ENCODE data around the gene RFX7.

The RFX7 gene

GRCh38 chr15:56076640-56077039, 167.0 kb downstream of the RFX7 start:
- DNase-seq (ENCODE audit: low read depth, low spot score), result no peak
- no peak overlapping the region for H3K4me3 ChIP-seq (ENCODE audit: low read length)

GRCh38 chr15:56074481-56075265, 169.0 kb downstream of the RFX7 start:
- DNase-seq (ENCODE audit: low read depth, low spot score), result no peak

GRCh38 chr15:56064152-56064551, 179.5 kb downstream of the RFX7 start:
- H3K4me3 ChIP-seq (ENCODE audit: low read length), result no peak overlapping the region
- DNase-seq (ENCODE audit: low read depth, low spot score), result no peak

More at GRCh38 chr15:56074481-56075265, 169.0 kb downstream of the RFX7 start:
- no peak overlapping the region for H3K4me3 ChIP-seq (ENCODE audit: low read length)

- no peak for DNase-seq (ENCODE audit: low read depth, low spot score)
- H3K4me3 ChIP-seq (ENCODE audit: low read length), result no peak overlapping the region
Measured at GRCh38 chr15:56059716-56060115, 184.0 kb downstream of the RFX7 start.

GRCh38 chr15:56058986-56059385, 184.7 kb downstream of the RFX7 start:
- H3K4me3 ChIP-seq (ENCODE audit: low read length), result no peak overlapping the region
- DNase-seq (ENCODE audit: low read depth, low spot score), result no peak

- no peak overlapping the region for H3K4me3 ChIP-seq (ENCODE audit: low read length)
- DNase-seq (ENCODE audit: low read depth, low spot score), result no peak
Measured at GRCh38 chr15:56056626-56057025, 187.1 kb downstream of the RFX7 start.

- no peak for DNase-seq (ENCODE audit: low read depth, low spot score)
Measured at GRCh38 chr15:56053046-56053400, 190.7 kb downstream of the RFX7 start.

GRCh38 chr15:56052395-56053045, 191.2 kb downstream of the RFX7 start:
- H3K4me3 ChIP-seq (ENCODE audit: low read length), result no peak overlapping the region
- DNase-seq (ENCODE audit: low read depth, low spot score), result peak; percentile 53

More at GRCh38 chr15:56053046-56053400, 190.7 kb downstream of the RFX7 start:
- H3K4me3 ChIP-seq (ENCODE audit: low read length), result no peak overlapping the region

GRCh38 chr15:56051676-56052075, 192.0 kb downstream of the RFX7 start:
- no peak for DNase-seq (ENCODE audit: low read depth, low spot score)
- H3K4me3 ChIP-seq (ENCODE audit: low read length), result no peak overlapping the region

GRCh38 chr15:56049577-56049976, 194.1 kb downstream of the RFX7 start:
- DNase-seq (ENCODE audit: low read depth, low spot score), result no peak
- no peak overlapping the region for H3K4me3 ChIP-seq (ENCODE audit: low read length)

- DNase-seq (ENCODE audit: low read depth, low spot score), result no peak
- no peak overlapping the region for H3K4me3 ChIP-seq (ENCODE audit: low read length)
Measured at GRCh38 chr15:56047354-56047753, 196.3 kb downstream of the RFX7 start.

GRCh38 chr15:56045068-56045748, 198.5 kb downstream of the RFX7 start:
- DNase-seq (ENCODE audit: low read depth, low spot score), result no peak
- no peak overlapping the region for H3K4me3 ChIP-seq (ENCODE audit: low read length)

GRCh38 chr15:56042982-56043980, 200.4 kb downstream of the RFX7 start:
- DNase-seq (ENCODE audit: low read depth, low spot score), result peak; percentile 76
- H3K4me3 ChIP-seq (ENCODE audit: low read length), result no peak overlapping the region

- DNase-seq (ENCODE audit: low read depth, low spot score), result no peak
- no peak overlapping the region for H3K4me3 ChIP-seq (ENCODE audit: low read length)
Measured at GRCh38 chr15:56042498-56042897, 201.2 kb downstream of the RFX7 start.

GRCh38 chr15:56042031-56042430, 201.6 kb downstream of the RFX7 start:
- DNase-seq (ENCODE audit: low read depth, low spot score), result no peak
- H3K4me3 ChIP-seq (ENCODE audit: low read length), result no peak overlapping the region

GRCh38 chr15:56040081-56041035, 203.3 kb downstream of the RFX7 start:
- no peak overlapping the region for H3K4me3 ChIP-seq (ENCODE audit: low read length)
- no peak for DNase-seq (ENCODE audit: low read depth, low spot score)

GRCh38 chr15:56038707-56039106, 205.0 kb downstream of the RFX7 start:
- no peak overlapping the region for H3K4me3 ChIP-seq (ENCODE audit: low read length)
- no peak for DNase-seq (ENCODE audit: low read depth, low spot score)

GRCh38 chr15:56038015-56038414, 205.7 kb downstream of the RFX7 start:
- H3K4me3 ChIP-seq (ENCODE audit: low read length), result no peak overlapping the region
- no peak for DNase-seq (ENCODE audit: low read depth, low spot score)
